Testis (tissue), 2 donors: ENCODE results near the gene MUC5AC.

Source experiments
- POLR2A ChIP-seq: fragments of 450-650 bp; IDR thresholded peaks from one replicate; pipeline ENCODE4 v1.6.1; 2017; ENCODE audit warnings: antibody characterized with exemption, mild to moderate bottlenecking, moderate library complexity
- TF ChIP-seq, protein P1 (sequence below), 3 experiments: fragments of 450-650 bp in 2 of 3; fragments of 200-600 bp in 1 of 3; sonication (generic) in 1 of 3; IDR thresholded peaks; one replicate each; pipeline ENCODE4 v1.5.1; 2016 to 2019; ENCODE audit warnings: antibody characterized with exemption in 3 of 3, mild to moderate bottlenecking in 2 of 3, moderate library complexity in 1 of 3

DNA sequence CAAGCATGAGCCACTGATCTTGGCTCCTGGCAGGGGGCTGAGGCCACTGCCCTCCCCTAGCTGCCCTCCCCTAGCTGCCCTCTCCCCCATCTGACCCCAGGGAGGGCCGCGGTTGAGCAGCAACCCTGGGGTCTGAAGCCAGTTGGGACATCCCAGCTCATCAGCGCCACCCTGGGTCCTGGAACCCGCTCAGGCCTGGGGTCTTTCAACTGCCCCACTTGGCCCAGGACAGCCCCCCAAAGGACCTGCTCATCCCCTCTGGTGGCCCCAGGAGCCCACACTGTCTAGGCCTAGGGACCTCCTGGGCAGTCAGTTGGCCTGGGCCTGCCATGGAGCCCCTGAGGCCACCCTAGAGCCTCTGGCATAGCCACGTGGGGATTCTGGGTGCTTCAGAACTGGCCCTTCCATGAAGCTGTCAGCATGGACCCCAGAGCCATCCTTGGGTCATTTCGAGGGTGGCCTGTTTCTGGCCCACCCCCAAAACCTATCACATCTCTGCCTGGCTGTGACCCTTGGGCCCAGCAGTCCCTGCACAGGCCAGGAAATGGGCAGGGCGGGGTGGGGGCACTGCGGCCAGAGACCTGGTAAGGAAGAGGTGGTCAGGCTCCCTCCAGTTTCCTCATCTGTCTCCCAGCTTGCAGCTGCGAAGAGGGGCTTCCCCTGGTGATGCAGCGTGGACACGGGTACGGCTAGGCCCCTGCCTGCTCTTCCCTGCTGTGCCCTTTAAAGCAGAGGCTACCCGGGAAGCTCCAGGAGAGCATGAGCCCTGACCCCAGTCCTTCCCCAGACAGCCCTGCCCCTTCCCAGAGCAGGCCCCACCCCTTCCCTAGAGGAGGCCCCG, 45.2 kb upstream of the MUC5AC start:
- TF ChIP-seq, protein P1, sequence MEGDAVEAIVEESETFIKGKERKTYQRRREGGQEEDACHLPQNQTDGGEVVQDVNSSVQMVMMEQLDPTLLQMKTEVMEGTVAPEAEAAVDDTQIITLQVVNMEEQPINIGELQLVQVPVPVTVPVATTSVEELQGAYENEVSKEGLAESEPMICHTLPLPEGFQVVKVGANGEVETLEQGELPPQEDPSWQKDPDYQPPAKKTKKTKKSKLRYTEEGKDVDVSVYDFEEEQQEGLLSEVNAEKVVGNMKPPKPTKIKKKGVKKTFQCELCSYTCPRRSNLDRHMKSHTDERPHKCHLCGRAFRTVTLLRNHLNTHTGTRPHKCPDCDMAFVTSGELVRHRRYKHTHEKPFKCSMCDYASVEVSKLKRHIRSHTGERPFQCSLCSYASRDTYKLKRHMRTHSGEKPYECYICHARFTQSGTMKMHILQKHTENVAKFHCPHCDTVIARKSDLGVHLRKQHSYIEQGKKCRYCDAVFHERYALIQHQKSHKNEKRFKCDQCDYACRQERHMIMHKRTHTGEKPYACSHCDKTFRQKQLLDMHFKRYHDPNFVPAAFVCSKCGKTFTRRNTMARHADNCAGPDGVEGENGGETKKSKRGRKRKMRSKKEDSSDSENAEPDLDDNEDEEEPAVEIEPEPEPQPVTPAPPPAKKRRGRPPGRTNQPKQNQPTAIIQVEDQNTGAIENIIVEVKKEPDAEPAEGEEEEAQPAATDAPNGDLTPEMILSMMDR (IDR thresholded peaks at IDR 0.05): no peak
- TF ChIP-seq POLR2A: no peak
